Neural progenitor cell (in vitro differentiated cells): ENCODE measurements around the gene TRAP1.

Experiments used
- CTCF ChIP-seq: fragments of 200-600 bp; sonication (generic); IDR thresholded peaks from 2 replicates; pipeline ENCODE4 v1.5.1; 2017; ENCODE audit warnings: antibody characterized with exemption, mild to moderate bottlenecking
- EZH2 ChIP-seq: fragments of 200-600 bp; sonication (generic); IDR thresholded peaks from 2 replicates; pipeline ENCODE4 v1.6.1; 2017; ENCODE audit warnings: antibody characterized with exemption, mild to moderate bottlenecking, moderate library complexity

DNA sequence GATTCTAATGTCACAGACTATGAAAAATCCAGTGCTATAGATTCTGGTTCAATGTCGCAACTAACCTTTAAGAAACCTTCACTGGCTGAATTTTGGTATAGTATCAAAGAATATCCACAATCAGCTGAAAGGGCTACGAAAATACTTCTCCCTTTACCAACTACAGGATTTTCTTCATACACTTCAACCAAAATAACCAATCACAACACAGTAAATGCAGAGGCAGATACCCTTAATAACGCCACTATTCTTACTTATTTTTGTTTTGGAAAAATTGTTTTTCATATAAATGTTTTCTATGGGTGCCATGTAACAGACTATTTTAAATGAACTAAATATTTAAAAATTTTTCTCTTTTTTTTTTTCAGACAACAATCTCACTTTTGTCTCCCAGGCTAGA, 48.9 kb upstream of the TRAP1 start:
- TF ChIP-seq CTCF (no peak), EZH2 (no peak)
